B cell (primary cell): Measurements from ENCODE around the gene DTNA. TPM values are rescaled to one million over a fixed set of nuclear protein-coding genes. Genes with fewer than 3 reads are reported as not detected.

Experiments used
- ATAC-seq: fragments of 200-7000 bp; cut with Tn5 transposase; one replicate; pipeline ENCODE4 v1.10.0; 2021; ENCODE audit warnings: low read depth, mild to moderate bottlenecking, moderate number of reproducible peaks, moderate library complexity
- CTCF ChIA-PET: fragments of 350-600 bp; sonication (Branson Sonifier 250); formaldehyde crosslinking; loops from one replicate; lab custom pipeline; 2021; ENCODE audit warnings: antibody characterized with exemption, inconsistent platforms; lab: Charles Lee
- POLR2A ChIA-PET: fragments of 350-600 bp; sonication (Branson Sonifier 250); formaldehyde crosslinking; loops from one replicate; lab custom pipeline; 2021; ENCODE audit warnings: antibody characterized with exemption; lab: Charles Lee
- DNase-seq: peaks from one replicate; pipeline ENCODE4 v3.0.0; 2013
- H2AFZ ChIP-seq: 2 replicates; pipeline ENCODE4 v1.6.1; 2012; ENCODE audit warnings: mild to moderate bottlenecking, low read depth, low read length; ENCODE audit not compliant: insufficient read depth, poor library complexity, severe bottlenecking
- H3K27ac ChIP-seq, 2 donors: 1 replicate in 1 of 2; 2 replicates in 1 of 2; pipeline ENCODE4 v1.5.1; 2012 to 2013; ENCODE audit warnings: low read length in 2 of 2, mild to moderate bottlenecking in 2 of 2, moderate library complexity in 1 of 2
- H3K27me3 ChIP-seq, 4 experiments: fragments of 200-600 bp in 1 of 4; sonication (generic) in 1 of 4; replicated peaks in 1 of 4; 1 replicate in 2 of 4; 2 replicates in 2 of 4; pipeline versions ENCODE4 v1.6.1 to v1.7.0; 2013 to 2016; ENCODE audit warnings: low read length in 3 of 4, mild to moderate bottlenecking in 2 of 4, mixed read lengths in 1 of 4, moderate library complexity in 1 of 4; ENCODE audit not compliant: insufficient read depth in 4 of 4, control insufficient read depth in 3 of 4; ENCODE audit errors: control extremely low read depth in 1 of 4
- H3K36me3 ChIP-seq, 2 experiments: replicated peaks in 1 of 2; 1 replicate in 1 of 2; 2 replicates in 1 of 2; pipeline versions ENCODE4 v1.6.1 to v1.7.1; 2013; ENCODE audit warnings: low read length in 1 of 2; ENCODE audit not compliant: insufficient read depth in 2 of 2, control insufficient read depth in 1 of 2; ENCODE audit errors: control extremely low read depth in 1 of 2, extremely low read depth in 1 of 2
- H3K4me1 ChIP-seq, 2 donors: fragments of 200-600 bp in 1 of 2; sonication (generic) in 1 of 2; 1 replicate in 1 of 2; 2 replicates in 1 of 2; pipeline versions ENCODE4 v1.5.1 to v1.6.1; 2013 to 2017; ENCODE audit warnings: low read length in 2 of 2; ENCODE audit not compliant: control insufficient read depth in 2 of 2, insufficient read depth in 2 of 2
- H3K4me2 ChIP-seq: replicated peaks from 2 replicates; pipeline ENCODE3; 2012; ENCODE audit warnings: mild to moderate bottlenecking, low read depth, low read length; ENCODE audit not compliant: poor library complexity, severe bottlenecking
- H3K4me3 ChIP-seq, 5 experiments: fragments of 200-600 bp in 1 of 5; sonication (generic) in 1 of 5; 1 replicate in 3 of 5; 2 replicates in 2 of 5; pipeline versions ENCODE4 v1.5.1 to v1.7.0; 2011 to 2016; ENCODE audit warnings: low read length in 4 of 5, mild to moderate bottlenecking in 4 of 5, low read depth in 2 of 5, control low read depth in 1 of 5, moderate library complexity in 1 of 5; ENCODE audit not compliant: insufficient read depth in 1 of 5; ENCODE audit errors: control extremely low read depth in 1 of 5, extremely low read depth in 1 of 5
- H3K79me2 ChIP-seq: fragments of 200-600 bp; sonication (generic); one replicate; pipeline ENCODE4 v1.6.0; 2016; ENCODE audit warnings: low read length; ENCODE audit not compliant: control insufficient read depth, insufficient read depth
- H3K9ac ChIP-seq: fragments of 200-600 bp; sonication (generic); 2 replicates; pipeline ENCODE4 v1.6.1; 2017; ENCODE audit warnings: mild to moderate bottlenecking, low read length, moderate library complexity
- H3K9me3 ChIP-seq, 3 donors: one replicate each; pipeline versions ENCODE4 v1.6.1 to v1.7.1; 2013; ENCODE audit warnings: low read length in 2 of 3; ENCODE audit not compliant: control insufficient read depth in 2 of 3, insufficient read depth in 1 of 3; ENCODE audit errors: control extremely low read depth in 1 of 3
- H4K20me1 ChIP-seq: 2 replicates; pipeline ENCODE4 v1.6.0; 2012; ENCODE audit warnings: mild to moderate bottlenecking, low read length; ENCODE audit not compliant: insufficient read depth, control insufficient read depth, poor library complexity, severe bottlenecking
- H3K27ac Mint-ChIP-seq: one replicate; pipeline ENCODE4 v1.8.0; 2021; ENCODE audit warnings: mixed read lengths
- H3K27me3 Mint-ChIP-seq: one replicate; pipeline ENCODE4 v1.8.0; 2021; ENCODE audit warnings: mixed read lengths
- H3K4me1 Mint-ChIP-seq: one replicate; pipeline ENCODE4 v1.8.0; 2021; ENCODE audit warnings: mixed read lengths
- H3K4me3 Mint-ChIP-seq: one replicate; pipeline ENCODE4 v1.8.0; 2021; ENCODE audit warnings: mixed read lengths
- H3K9me3 Mint-ChIP-seq: one replicate; pipeline ENCODE4 v1.8.0; 2022; ENCODE audit warnings: mixed read lengths; ENCODE audit not compliant: insufficient read depth
- CTCF ChIP-seq: fragments of 200-600 bp; IDR thresholded peaks from one replicate; pipeline ENCODE4 v1.8.0; 2022; ENCODE audit warnings: antibody characterized with exemption, mild to moderate bottlenecking
- EZH2 ChIP-seq: IDR thresholded peaks from 2 replicates; pipeline ENCODE4 v1.6.1; 2012; ENCODE audit warnings: borderline replicate concordance, low read depth, mild to moderate bottlenecking, moderate library complexity, low read length; ENCODE audit not compliant: insufficient read depth, poor library complexity, severe bottlenecking
- WGBS: methylation state at CpG from one replicate; pipeline ENCODE4 v1.1.5; 2013; ENCODE audit warnings: missing lambda C conversion rate; ENCODE audit not compliant: insufficient coverage; 5-methylcytosine and 5-hydroxymethylcytosine counted together
- intact Hi-C: fragments of 100-400 bp; cut with micrococcal nuclease; formaldehyde crosslinking; loops from one replicate; pipeline ENCODE4 v1.10.0; 2022
- polyA plus RNA-seq: library from polyadenylated mRNA; depleted of rRNA; stranded (reverse); fragments of >200 nt; gene quantifications from 2 replicates; pipeline ENCODE4 v1.2.3, GENCODE V29; 2012
- total RNA-seq, 2 donors: library from RNA; stranded (reverse); fragments of 120-200 nt in 1 of 2; gene quantifications; 1 replicate in 1 of 2; 2 replicates in 1 of 2; pipeline versions ENCODE4 v1.2.3 to v1.2.4, GENCODE V29; 2013 to 2022

The DTNA gene
- total and polyA plus RNA-seq, 2 donors (not counting 1 experiment from before 2014, with no cell fraction given): not detected

DNA sequence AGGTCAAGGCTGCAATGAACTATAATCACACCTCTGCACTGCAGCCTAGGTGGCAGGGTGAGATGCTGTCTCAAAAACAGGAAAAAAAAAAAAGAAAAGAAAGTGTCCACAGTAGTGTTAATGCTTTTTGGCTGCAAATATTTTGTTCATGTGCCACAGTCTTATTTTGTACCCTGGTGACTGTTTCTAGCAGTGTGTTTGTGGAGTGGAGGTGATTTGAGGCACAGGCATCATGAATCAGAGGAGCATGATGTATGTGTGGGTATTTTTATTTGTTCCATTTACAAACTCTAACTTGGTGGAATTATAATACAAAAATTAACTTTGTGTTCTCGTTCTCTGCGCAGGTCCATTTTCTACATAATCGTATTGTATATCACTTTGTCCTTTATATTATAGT lies 30.6 kb downstream of the DTNA start:
- no peaks in the 10 kb centered on the region for H3K27me3 Mint-ChIP-seq
- no peak overlapping the region for H3K4me2 ChIP-seq
- H3K9ac ChIP-seq: no peak overlapping the region
- no peak overlapping the region for H3K4me3 ChIP-seq
- no peaks in the 10 kb centered on the region for H3K9me3 ChIP-seq
- DNase-seq (no peak), ATAC-seq (no peak)
- no peak overlapping the region for H2AFZ ChIP-seq
- no peaks in the 10 kb centered on the region for H3K9me3 Mint-ChIP-seq
- H3K4me1 ChIP-seq: no peaks in the 10 kb centered on the region
- intact Hi-C loops: no loop called here
- no peak overlapping the region for H3K27ac ChIP-seq
- no peaks in the 10 kb centered on the region for H3K27me3 ChIP-seq
- no peaks in the 10 kb centered on the region for H3K4me1 Mint-ChIP-seq
- no peak overlapping the region for H3K4me3 Mint-ChIP-seq
- ChIA-PET CTCF (no interaction called here), POLR2A (no interaction called here)
- H3K27ac Mint-ChIP-seq: no peak overlapping the region
- TF ChIP-seq EZH2 (no peak), CTCF (no peak)
- H3K36me3 ChIP-seq: no peaks in the 10 kb centered on the region
- H3K79me2 ChIP-seq: no peaks in the 10 kb centered on the region
- WGBS: no CpG with 5 or more reads among the region's 3 CpGs
- H4K20me1 ChIP-seq: no peaks in the 10 kb centered on the region

GRCh38 chr18:34741401-34741800 lies 31.3 kb downstream of the DTNA start:
- Histone ChIP-seq H3K9ac (no peak overlapping the region), H3K9me3 (no peaks in the 10 kb centered on the region), H3K27ac (no peak overlapping the region), H3K4me3 (no peak overlapping the region), H3K4me1 (no peaks in the 10 kb centered on the region), H3K79me2 (no peaks in the 10 kb centered on the region), H3K36me3 (no peaks in the 10 kb centered on the region), H3K4me2 (no peak overlapping the region), H4K20me1 (no peaks in the 10 kb centered on the region), H2AFZ (no peak overlapping the region), H3K27me3 (no peaks in the 10 kb centered on the region)
- intact Hi-C loops: no loop called here
- no peak overlapping the region for H3K27ac Mint-ChIP-seq
- H3K4me3 Mint-ChIP-seq: no peak overlapping the region
- ATAC-seq (no peak), DNase-seq (no peak)
- H3K27me3 Mint-ChIP-seq: no peaks in the 10 kb centered on the region
- ChIA-PET POLR2A (no interaction called here), CTCF (no interaction called here)
- no peaks in the 10 kb centered on the region for H3K4me1 Mint-ChIP-seq
- no peak for TF ChIP-seq EZH2
- no peak for TF ChIP-seq CTCF
- no CpG with 5 or more reads among the region's 1 CpG for WGBS
- no peaks in the 10 kb centered on the region for H3K9me3 Mint-ChIP-seq
